Activated CD8-positive, alpha-beta memory T cell treated with anti-CD3 and anti-CD28 coated beads, Interleukin-2, amount 50 U/mL, for 48 hours (primary cell): ENCODE results near the gene PIK3R5.
A peak's percentile ranks its signal among the peaks of the same experiment; 100 is the strongest.

ENCODE experiments used
- DNase-seq: peaks from one replicate; pipeline ENCODE4 v3.0.0-alpha.2; 2020

PIK3R5 gene

DNA sequence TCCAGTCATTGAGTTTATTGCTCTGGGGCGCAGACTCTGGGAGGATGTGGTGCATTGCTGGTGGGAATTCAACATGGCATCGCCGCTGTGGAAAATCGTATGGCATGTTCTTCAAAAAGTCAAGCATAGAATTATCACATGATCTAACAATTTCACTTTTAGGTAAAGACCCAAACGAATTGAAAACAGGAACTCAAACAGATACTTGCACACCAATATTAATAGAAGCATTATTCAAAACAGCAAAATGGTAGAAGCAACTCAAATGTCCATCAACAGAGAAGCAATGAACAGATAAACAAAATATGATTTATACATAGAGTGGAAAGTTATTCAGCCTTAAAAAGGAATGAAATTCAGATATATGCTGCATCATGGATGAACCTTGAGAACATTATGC is 113.9 kb downstream of the PIK3R5 start:
- no peak for DNase-seq

DNA sequence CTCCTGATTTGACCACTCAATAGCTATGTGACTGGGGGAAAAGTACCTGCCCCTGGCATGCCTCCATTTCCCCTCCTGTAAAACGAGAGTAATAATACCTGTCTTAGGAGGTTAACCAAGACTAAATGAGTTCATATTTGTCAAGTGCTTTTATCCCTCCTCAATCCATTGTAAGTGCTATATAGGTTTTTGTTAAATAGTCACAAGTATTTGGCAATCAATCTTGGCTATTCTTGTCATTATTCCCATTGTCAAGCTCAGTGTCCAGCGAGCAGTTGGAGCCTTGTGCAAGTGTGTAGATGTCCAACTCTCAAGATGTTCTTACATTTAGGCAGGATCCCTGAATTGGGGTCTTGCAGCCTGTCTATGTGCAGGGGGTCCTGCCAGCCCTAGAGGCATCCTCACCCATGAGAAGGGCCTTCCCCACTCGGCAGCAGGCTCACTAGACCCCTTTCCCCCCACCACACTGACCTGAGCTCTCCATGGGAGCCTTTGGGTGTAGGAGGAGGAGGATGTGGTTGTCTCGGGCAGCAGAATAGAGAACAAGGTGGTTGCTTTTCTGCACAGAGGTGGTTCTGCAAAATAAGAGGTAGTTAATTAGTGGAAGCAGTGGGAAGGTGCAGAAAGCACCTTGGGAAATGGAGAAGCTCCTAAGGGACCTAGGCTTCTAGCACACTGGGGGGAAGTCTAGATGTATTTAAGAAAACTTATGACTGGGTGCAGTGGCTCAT is 116.0 kb downstream of the PIK3R5 start:
- DNase-seq: no peak

DNA sequence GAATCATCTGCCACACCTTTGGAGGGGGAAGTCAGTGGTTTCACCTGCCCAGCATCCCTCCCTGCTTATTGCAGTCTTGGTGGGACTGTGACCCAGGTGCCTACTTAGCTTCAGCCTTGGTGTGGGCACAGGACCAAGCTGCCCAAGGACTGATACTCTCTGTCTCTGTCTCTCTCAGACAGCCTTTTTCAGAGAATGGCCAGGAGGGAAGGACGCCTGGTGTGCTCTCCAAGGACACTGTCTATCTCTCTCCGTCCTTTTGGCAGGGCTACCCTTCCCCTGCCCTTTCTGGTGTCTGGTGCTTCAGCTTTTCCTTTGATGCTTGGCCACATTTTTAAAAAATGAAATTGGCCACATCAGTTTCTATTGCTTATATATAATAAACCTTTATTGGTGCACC is 117.6 kb downstream of the PIK3R5 start:
- DNase-seq: peak; percentile 18

DNA sequence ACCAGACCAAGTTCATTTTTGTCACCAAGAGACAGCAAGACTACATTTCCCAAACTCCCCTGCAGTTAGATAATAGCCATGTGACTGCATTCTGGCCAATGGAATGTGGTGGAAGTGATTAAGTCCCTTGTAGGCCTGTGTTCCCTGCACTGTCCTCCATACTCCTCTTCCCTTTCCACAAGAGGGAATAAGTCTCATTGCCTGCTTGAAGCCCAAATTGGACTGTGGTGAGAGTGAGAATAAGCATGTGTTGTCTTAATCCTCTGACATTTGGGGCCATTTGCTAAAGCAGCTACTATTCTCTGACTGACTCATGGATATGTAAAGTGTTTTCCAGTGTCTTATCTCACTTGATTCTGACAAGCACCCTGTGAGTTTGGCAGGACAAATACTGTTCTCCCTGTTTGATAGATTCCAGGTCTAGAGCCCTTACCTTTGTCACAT is 118.7 kb downstream of the PIK3R5 start:
- DNase-seq: peak; percentile 43

DNA sequence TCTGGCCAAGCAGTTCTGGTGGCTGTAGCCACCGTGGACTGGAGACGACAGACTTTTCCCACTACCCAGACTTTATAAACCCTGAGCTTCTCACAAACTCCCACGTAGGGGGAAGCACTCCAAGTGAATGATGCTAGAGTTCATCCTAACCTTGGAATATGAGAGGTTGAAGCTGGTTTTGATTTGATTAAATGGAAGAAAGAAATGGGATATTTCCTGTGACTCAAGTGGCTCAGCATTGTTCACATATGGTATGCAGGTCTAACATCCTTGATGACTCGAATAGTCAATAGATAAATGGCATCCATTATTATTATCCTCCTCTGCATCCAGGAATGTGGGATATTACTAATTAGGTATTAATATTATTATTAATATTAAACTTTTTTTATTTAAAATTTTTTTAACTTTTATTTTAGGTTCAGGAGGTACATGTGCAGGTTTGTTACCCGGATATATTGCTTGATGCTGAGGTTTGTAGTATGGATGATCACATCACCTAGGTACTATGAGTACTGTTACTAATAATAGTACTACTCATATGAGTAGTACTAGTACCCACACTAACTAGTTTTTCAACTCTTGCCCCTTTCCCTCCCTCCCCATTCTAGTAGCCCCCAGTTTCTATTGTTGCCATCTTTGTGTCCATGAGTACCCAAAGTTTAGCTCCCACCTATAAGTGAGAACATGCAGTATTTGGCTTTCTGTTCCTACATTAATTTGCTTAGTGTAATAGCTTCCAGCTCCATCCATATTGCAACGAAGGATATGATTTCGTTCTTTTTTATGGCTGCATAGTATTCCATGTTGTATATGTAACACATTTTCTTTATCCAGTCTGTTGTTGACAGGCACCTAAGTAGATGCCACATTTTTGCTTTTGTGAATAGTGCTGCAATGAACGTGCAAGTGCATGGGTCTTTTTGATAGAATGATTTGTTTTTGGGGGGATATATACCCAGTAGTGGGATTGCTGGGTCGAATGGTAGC is 121.0 kb downstream of the PIK3R5 start:
- DNase-seq: no peak

DNA sequence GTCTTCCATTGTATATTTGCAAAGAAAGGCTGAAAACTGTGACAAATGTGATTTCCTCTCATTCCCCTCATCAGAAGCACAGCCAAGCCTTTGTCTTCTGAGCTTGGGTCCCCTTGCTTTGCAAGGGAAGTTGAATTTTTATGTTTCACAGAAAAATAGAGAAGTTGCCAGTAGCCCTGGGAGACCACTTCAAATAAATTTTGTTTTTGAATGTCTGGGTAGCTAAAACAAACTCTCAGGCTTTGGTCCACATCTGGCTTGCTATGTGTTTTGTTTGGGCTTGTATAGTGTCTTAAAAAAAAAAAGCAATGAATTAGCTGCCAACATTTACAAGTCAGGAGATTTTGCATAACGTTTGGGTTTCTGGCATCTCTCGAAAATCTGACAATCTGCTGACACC is 122.2 kb downstream of the PIK3R5 start:
- no peak for DNase-seq

DNA sequence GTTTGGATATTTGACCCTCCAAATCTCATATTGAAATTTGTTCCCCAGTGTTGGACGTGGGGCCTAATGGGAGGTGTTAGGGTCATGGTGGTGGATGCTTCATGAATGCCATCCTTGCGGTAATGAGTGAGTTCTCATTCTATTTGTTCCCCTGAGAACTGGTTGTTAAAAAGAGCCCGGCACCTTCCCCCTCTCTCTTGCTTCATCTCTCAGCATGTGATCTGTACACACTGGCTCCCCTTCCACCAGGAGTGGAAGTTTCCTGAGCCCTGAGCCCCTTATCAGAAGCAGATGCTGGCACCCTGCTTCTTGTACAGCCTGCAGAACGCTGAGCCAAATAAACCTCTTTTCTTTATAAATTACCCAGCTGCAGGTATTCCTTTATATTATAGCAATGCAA is 123.7 kb downstream of the PIK3R5 start:
- DNase-seq: peak; percentile 7

DNA sequence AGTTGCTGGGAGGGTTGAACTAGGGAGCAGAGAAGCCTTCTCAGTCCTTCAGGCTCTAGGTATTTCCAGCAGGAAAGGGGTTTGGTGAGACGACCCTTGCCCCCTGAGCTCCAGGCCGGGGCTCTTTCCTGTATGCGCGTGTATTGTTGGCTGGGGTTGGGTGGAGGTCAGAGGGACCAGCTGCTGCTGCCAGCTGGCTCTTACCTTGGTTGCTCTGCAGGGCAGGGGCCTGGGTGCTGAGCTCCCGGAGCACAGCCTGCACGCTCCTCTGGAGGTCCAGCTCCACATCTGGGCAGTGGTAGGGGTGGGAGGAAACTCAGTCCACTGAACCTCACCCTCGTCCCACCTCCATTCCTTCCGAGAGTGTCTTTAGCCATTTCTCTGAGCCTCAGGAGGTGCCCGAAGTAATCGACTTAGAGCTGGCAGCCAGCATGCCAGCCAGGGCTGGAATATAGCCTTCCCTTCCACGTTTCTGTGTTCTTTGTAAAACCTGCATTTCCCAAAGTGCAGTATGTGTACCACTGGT is 126.0 kb downstream of the PIK3R5 start:
- peak; percentile 18 for DNase-seq

DNA sequence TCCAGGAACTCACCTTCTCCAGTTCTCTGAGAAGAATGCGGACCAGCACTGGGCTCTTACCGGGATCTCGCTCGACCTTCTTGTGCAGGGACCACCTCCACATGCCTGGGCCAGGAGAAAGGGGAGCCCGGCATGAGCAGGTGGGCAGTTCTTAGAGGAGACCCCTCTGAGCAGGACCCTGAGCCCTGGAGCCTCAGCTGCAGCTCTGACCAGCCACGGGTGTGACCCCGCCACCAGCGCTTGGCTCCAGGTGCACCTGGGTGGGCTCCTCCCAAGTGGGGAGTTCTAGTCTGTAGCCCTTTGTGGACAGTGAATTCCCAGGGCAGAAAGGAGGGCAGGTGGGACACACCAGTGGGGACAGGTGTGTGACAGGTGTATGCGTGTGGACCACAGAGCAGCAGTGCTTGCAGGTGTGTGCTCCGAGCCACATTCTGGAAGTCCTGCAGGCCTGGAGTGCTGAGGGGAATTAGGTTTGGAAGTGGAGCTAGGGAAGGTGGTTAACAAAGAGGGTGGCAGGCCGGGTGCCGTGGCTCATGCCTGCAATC is 126.9 kb downstream of the PIK3R5 start:
- peak; percentile 38 for DNase-seq

DNA sequence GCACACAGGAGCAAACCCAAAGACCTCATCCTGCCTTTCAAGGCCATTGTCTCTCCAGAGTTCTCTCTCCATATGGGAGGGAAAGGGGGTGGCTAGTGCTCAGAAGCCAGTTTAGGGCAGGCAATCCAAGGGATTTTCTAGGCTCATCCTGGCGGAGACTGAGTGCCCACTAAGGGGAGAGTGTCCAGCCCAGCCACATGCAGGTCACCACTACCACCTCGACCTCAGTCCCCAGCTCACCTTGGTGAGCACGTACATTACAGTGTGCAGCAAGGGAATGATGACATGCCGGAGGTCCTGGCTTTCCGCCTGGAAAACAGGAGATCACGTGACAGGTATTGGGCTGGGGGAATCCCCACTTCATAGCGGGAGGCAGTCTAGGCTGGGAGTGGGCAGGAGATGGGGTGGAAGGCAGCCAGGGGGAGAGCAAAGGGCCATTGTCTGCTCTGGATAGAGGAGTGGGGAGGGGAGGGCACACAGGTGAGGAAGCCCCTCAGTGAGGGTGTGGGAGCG is 127.9 kb downstream of the PIK3R5 start:
- DNase-seq: peak; percentile 26

DNA sequence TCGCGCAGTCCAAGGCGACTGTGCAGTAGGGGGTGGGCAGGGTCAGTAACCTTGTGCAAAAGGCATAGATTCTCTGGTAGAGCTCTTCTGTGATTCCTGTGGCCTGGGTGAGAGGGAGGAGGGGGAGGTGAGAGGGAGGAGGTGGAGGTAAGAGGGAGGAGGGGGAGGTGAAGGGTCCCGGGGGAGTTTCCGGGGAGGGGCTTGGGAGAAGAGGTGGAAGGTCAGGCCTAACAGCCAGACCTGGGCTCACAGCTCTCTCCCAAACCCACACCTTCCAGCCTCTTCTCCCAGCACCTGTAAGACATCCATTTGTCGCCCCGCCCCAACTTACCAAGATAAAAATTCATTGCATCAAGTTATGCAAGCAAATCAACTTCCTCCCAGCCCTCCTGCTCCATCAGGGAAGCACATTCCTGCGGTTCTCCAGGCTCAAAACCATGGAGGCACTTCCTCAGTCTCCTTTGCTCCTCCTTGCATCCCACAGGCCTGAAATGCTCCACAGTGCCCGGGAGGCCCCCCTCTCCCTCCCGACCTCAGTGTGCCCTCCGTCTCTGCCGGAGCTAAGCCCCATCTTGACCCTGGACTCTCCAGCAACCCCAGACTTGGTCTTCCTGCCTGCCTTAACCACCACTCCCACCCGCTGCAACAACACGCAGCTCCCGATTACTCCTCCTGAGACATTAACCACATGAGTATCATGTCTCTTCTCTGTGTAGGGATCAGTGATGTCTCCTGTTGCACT is 128.5 kb downstream of the PIK3R5 start:
- peak; percentile 8 for DNase-seq

DNA sequence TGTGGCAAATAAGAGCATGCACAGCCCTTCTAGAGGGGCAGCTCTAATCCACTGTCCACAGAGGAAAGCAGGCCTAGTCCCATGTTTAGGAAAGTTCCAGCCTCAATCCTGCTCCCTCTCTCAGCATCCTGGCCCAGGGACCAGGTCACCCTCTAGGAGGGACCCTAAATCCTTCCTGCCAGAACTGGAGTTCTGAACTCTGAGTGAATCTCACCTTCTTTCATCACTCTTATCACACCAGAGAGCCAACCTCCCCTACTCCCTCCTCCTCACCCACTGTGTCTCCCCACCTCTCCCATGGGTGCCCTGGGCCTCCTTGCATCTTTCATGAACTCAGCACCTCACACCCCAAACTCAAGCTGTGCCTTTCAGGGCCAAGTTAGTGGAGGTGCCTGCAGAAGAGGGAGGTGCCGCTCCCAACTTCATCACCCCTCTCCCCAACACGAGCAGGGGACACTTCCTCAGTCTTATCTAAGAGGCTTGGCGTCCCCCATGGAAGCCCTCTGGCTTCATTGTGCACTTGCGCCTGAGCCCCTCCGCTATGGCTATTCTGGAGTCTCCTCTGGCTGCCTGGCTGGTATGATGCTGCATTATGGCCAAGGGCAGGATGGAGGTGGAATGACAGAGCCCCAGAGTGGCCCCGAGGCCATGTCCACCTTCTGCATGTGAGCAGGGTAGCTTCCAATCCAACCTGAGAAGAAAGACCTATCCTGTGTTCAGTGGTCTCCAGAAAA is 129.7 kb downstream of the PIK3R5 start:
- DNase-seq: peak; percentile 37

DNA sequence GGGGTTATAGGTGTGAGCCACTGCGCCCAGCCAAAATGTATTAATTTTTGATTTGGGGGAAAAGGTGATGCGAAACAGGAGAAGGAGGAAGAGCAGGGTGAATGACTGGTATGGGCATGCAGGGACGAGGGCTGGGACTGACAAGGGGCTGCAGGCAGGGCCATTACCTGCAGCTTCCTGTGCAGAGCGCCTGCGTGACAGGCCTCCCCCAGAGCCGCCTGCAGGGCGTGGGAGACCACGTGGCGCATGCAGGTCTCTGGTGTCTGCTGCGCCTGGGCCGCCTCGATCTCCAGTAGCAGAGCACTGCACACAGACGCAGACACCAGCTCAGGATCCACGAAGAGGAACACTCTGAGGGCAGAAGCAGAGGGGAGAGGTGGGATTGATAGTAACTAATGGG is 130.4 kb downstream of the PIK3R5 start:
- peak; percentile 40 for DNase-seq

DNA sequence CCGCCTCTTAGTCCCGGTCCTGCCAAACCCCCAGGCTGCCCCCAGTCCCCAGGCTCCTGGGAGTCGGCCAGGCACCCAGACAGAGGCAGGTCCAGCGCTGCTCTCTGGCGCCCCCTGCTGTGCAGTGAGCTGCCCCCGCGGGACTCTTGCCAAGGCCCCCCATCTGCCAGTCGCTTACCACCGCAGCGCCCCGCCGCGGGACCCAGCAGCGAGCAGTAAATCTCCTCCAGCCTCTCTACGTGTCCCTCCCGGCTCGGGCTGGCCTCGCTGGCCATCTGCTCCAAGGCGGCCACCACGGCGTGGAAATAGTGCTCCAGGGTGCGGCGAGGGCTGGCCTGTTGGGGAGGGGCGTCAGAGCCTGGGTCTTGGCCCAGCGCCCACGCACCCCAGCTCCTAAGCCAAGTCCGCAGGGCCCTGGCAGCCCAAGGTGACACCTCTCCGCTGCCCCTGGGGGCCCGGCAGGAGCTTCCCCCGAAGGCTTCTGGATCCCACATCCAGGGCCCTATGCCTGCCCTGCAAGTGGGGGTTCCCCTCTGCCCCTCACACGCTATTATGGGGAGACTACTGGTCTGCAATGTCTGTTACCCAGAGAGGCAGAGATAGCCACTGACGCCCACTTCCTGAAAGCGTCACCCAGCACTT is 132.7 kb downstream of the PIK3R5 start:
- peak; percentile 90 for DNase-seq

DNA sequence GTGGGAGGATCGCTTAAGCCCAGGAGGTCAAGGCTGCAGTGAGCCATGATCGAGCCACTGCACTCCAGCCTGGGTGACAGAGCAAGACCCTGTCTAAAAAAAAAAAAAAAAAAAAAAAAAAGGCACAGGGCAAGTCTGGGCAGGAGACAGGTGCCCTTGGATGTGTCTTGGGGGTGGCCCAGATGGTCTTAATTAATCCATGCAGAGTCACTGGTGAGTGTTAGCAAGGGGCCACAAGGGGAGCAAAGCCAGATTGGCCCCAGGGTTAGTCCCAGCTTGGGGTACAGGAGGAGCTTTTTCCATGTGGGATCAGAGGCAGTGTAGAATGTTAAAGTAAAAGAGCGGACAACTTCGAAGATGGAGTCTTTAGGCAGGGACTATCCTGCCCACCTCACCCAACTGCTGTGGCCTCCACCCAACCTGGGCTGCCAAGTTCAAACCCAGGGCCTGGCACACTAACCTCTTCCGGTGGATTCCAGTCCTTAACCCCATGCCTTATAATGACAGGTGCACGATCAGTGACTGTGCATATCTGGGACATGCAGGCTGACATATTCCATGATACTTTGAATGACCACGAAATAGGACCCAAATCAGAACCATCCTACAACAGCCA is 134.2 kb downstream of the PIK3R5 start:
- DNase-seq: peak; percentile 32

DNA sequence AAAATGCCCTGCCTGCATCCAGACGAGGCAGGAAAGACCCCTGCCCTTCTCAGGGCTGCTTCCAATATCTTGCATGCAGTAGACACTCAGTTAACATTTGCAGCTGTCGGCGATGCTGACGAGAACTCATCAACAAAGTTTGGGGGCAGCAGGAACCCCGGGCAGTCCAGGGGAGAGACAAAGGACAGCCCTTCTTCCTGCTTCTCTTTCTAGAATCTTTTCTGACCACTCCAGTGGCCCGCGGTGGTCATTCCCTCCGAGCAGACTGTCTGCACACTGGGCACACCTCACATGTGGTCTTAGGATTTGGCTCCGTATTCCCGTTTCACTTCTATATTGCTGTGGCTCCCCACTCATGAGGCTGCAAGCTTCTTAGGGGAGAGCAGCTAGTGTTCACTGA is 135.4 kb downstream of the PIK3R5 start:
- DNase-seq: peak; percentile 30

DNA sequence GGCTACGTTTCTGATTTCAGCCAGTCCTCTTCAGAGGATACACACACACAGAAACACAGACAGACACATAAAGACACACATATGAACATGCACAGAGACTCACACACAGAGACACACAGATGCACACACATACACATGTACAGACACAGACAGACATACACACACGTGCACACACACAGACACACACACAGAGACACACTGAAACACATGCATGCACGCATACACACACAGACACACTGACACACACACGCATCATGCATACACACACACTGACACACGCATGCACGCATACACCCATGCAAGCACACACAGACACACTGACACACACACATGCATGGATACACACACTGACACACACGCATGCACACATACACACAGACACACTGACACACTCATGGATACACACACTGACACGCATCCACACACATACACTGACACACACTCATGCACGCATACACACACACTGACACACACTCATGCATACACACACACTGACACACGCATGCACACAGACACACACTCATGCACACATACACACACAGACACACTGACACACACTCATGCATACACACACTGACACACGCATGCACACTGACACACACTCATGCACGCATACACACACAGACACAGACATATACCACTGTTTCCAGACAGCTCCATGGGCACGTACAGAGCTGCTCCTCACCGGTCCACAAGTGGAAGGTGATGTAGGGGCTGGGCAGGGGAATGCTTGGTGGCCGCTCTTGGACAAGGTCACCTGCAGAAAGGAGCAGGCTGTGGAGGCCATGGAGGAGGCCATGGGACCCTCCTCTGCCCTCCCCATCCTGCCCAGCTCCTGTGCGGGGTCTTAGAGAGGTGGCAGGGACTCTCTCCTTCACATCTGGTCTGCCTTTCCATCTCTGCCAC is 136.2 kb downstream of the PIK3R5 start:
- peak; percentile 17 for DNase-seq
